HepG2 (cell line): ENCODE measurements around the gene CMIP. TPM values are rescaled to one million over a fixed set of nuclear protein-coding genes. Genes with fewer than 3 reads are reported as not detected.
A peak's percentile ranks its signal among the peaks of the same experiment; 100 is the strongest.

Source experiments
- CENPT ChIP-seq: sonication (generic); formaldehyde crosslinking; IDR thresholded peaks from 2 replicates; pipeline ENCODE4 v1.8.0; 2022; ENCODE audit warnings: low read depth, mild to moderate bottlenecking, moderate library complexity, missing genetic modification reagents
- DMTF1 ChIP-seq: sonication (generic); formaldehyde crosslinking; IDR thresholded peaks from 2 replicates; pipeline ENCODE4 v1.4.0; 2020; ENCODE audit warnings: mild to moderate bottlenecking, missing genetic modification reagents
- ETV6 ChIP-seq: sonication (generic); formaldehyde crosslinking; conservative IDR thresholded peaks from 2 replicates; pipeline ENCODE4 v1.4.0; 2020; ENCODE audit warnings: missing genetic modification reagents
- FUBP1 ChIP-seq: sonication (generic); formaldehyde crosslinking; IDR thresholded peaks from 2 replicates; pipeline ENCODE4 v1.5.1; 2020; ENCODE audit warnings: missing genetic modification reagents, mild to moderate bottlenecking, borderline replicate concordance
- GLMP ChIP-seq: sonication (generic); formaldehyde crosslinking; IDR thresholded peaks from 2 replicates; pipeline ENCODE4 v1.9.0; 2021; ENCODE audit warnings: missing genetic modification reagents, mild to moderate bottlenecking, borderline replicate concordance
- MAX ChIP-seq: IDR thresholded peaks from 2 replicates; pipeline ENCODE4 v1.6.1; 2012; ENCODE audit warnings: inconsistent platforms
- PTBP1 ChIP-seq: fragments of 200-400 bp; formaldehyde crosslinking; IDR thresholded peaks from 2 replicates; pipeline ENCODE4 v1.6.1; 2018; ENCODE audit warnings: low read length, low read depth; ENCODE audit not compliant: poor library complexity, severe bottlenecking
- TARDBP ChIP-seq: sonication (generic); formaldehyde crosslinking; IDR thresholded peaks from 2 replicates; pipeline ENCODE4 v1.8.0; 2022; ENCODE audit warnings: mild to moderate bottlenecking, missing genetic modification reagents
- TIGD3 ChIP-seq: sonication (generic); formaldehyde crosslinking; IDR thresholded peaks from 2 replicates; pipeline ENCODE4 v1.5.1; 2020; ENCODE audit warnings: mild to moderate bottlenecking, missing genetic modification reagents, borderline replicate concordance
- ZBTB38 ChIP-seq: sonication (generic); formaldehyde crosslinking; IDR thresholded peaks from 2 replicates; pipeline ENCODE4 v1.5.1; 2020; ENCODE audit warnings: mild to moderate bottlenecking, missing genetic modification reagents
- ZIK1 ChIP-seq: sonication (generic); formaldehyde crosslinking; IDR thresholded peaks from 2 replicates; pipeline ENCODE4 v1.5.0; 2020; ENCODE audit warnings: mild to moderate bottlenecking, low read depth, missing genetic modification reagents, borderline replicate concordance
- ZNF10 ChIP-seq: sonication (generic); formaldehyde crosslinking; IDR thresholded peaks from 2 replicates; pipeline ENCODE4 v1.4.0; 2020; ENCODE audit warnings: mild to moderate bottlenecking, low read depth, missing genetic modification reagents, borderline replicate concordance
- ZNF142 ChIP-seq: sonication (generic); formaldehyde crosslinking; IDR thresholded peaks from 2 replicates; pipeline ENCODE4 v1.4.0; 2020; ENCODE audit warnings: missing genetic modification reagents
- ZNF446 ChIP-seq: sonication (generic); formaldehyde crosslinking; IDR thresholded peaks from 2 replicates; pipeline ENCODE4 v1.5.0; 2020; ENCODE audit warnings: mild to moderate bottlenecking, missing genetic modification reagents
- ZNF674 ChIP-seq: sonication (generic); formaldehyde crosslinking; IDR thresholded peaks from 2 replicates; pipeline ENCODE4 v1.5.0; 2020; ENCODE audit warnings: low read depth, mild to moderate bottlenecking, missing genetic modification reagents
- polyA plus RNA-seq, 8 experiments: library from polyadenylated mRNA; depleted of rRNA in 3 of 8; stranded (reverse) in 7 of 8; unstranded in 1 of 8; fragments of >200 nt; fragmentation: Illumina TruSeq in 4 of 8; extraction: Trizol in 4 of 8; gene quantifications; 2 replicates each; pipeline versions ENCODE4 v1.2.1 to v1.2.3, GENCODE V29; 2011 to 2016; ENCODE audit warnings: low read depth in 4 of 8, missing spikeins in 1 of 8, mixed read lengths in 1 of 8; ENCODE audit not compliant: insufficient read depth in 1 of 8
- total RNA-seq, 5 experiments: library from RNA; depleted of rRNA; stranded (reverse); fragments of >200 nt; fragmentation: Illumina TruSeq; extraction: Trizol; gene quantifications; 2 replicates each; pipeline ENCODE4 v1.2.3, GENCODE V29; 2016; ENCODE audit warnings: low read depth in 1 of 5

The CMIP gene
- total and polyA plus RNA-seq, 2 of the 13 experiments (the other 11 are each of a cell fraction or from before 2014, with no cell fraction given), result 10.9 to 18.1 TPM

GRCh38 chr16:81443688-81444447 lies 740 bp upstream of the CMIP start (continued):
- TF ChIP-seq ZNF142 (CRISPR knock-in tag) (no peak), TARDBP (no peak), FUBP1 (CRISPR knock-in tag) (no peak), ZNF674 (CRISPR knock-in tag) (no peak), ZIK1 (no peak), ZNF446 (CRISPR knock-in tag) (no peak), TIGD3 (CRISPR knock-in tag) (0 out of 2 replicates have a peak, but pooled peaks have one; percentile 45), ZBTB38 (CRISPR knock-in tag) (no peak), ETV6 (no peak), DMTF1 (CRISPR knock-in tag) (no peak), CENPT (no peak), GLMP (CRISPR knock-in tag) (no peak), MAX (peak; percentile 22; the same call in 1 of the 2 replicates), PTBP1 (no peak), ZNF10 (no peak)
